Measurements from ENCODE around the gene ZNF205. TPM values are rescaled to one million over a fixed set of nuclear protein-coding genes. Genes with fewer than 3 reads are reported as not detected.
A peak's percentile ranks its signal among the peaks of the same experiment; 100 is the strongest.

Gene ZNF205
- total and polyA plus RNA-seq, 2 of the 13 experiments (the other 11 are each of a cell fraction or from before 2014, with no cell fraction given), result 5.8 to 10.2 TPM

DNA sequence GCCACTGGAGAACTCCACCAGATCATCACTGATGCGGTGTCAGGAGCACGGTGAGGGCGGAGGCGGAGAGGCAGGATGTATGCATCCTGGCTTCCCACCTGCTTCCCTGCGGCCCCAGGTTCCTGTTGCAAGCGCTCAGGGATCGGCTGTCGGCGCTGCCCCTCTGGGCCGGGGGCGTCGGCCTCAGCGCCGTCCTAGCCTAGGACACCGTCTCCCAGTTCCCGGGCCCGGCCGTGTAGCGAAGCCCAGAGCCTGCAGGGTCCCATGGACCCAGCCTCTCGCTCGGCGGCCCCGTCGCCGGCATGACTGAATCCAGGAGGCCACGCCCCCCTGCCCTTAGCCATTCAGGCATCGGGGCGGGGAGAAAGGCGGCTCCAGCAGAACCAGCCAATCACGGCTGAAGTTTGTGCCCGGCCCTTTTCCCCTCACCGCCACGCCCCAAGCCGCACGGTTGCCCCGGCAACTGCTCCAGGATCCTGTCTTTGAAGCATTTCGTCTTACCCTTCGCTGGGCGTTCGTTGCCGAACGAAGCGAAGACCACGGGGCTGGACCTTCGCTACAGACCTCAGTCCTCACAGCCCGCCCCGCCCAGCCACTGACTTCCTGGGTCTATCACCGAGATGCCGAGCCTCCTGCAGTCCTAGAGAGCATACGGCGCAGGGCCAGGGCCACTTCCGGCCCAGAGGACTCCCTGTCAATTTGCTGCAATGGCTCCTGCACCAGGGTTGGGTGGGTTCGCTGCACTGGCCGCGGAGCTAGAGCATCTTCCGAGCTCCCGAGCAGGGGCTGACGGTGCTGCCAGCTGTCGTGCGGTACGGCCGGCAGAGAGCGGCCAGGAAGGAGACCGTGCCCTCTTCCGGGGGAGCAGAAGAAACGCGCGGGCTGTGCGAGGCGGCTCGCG, 11.8 kb downstream of the ZNF205 start (continued):
- TF ChIP-seq, protein P1, sequence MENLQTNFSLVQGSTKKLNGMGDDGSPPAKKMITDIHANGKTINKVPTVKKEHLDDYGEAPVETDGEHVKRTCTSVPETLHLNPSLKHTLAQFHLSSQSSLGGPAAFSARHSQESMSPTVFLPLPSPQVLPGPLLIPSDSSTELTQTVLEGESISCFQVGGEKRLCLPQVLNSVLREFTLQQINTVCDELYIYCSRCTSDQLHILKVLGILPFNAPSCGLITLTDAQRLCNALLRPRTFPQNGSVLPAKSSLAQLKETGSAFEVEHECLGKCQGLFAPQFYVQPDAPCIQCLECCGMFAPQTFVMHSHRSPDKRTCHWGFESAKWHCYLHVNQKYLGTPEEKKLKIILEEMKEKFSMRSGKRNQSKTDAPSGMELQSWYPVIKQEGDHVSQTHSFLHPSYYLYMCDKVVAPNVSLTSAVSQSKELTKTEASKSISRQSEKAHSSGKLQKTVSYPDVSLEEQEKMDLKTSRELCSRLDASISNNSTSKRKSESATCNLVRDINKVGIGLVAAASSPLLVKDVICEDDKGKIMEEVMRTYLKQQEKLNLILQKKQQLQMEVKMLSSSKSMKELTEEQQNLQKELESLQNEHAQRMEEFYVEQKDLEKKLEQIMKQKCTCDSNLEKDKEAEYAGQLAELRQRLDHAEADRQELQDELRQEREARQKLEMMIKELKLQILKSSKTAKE (CRISPR knock-in tag; IDR thresholded peaks at IDR 0.05; ENCODE audit: borderline replicate concordance), result no peak
- TF ChIP-seq RFX3 (CRISPR knock-in tag; IDR thresholded peaks at IDR 0.05), result peak; percentile 91
- TF ChIP-seq CREM (IDR thresholded peaks at IDR 0.05), result no peak
- TF ChIP-seq CREM (CRISPR knock-in tag; IDR thresholded peaks at IDR 0.05), result no peak
- peak; percentile 59; the same call in 1 of the 2 replicates for TF ChIP-seq RBFOX2 (IDR thresholded peaks at IDR 0.05; ENCODE audit: low read depth, low read length)
- TF ChIP-seq, protein P2, sequence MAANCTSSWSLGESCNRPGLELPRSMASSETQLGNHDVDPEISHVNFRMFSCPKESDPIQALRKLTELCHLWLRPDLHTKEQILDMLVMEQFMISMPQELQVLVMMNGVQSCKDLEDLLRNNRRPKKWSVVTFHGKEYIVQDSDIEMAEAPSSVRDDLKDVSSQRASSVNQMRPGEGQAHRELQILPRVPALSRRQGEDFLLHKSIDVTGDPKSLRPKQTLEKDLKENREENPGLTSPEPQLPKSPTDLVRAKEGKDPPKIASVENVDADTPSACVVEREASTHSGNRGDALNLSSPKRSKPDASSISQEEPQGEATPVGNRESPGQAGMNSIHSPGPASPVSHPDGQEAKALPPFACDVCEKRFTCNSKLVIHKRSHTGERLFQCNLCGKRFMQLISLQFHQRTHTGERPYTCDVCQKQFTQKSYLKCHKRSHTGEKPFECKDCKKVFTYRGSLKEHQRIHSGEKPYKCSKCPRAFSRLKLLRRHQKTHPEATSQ (CRISPR knock-in tag; IDR thresholded peaks at IDR 0.05; ENCODE audit: borderline replicate concordance), result no peak
- TF ChIP-seq ZNF160 (CRISPR knock-in tag; IDR thresholded peaks at IDR 0.05), result no peak
- no peak for TF ChIP-seq ZNF484 (CRISPR knock-in tag; IDR thresholded peaks at IDR 0.05; ENCODE audit: borderline replicate concordance, low read depth)
- no peak for TF ChIP-seq GPN1 (CRISPR knock-in tag; IDR thresholded peaks at IDR 0.05; ENCODE audit: borderline replicate concordance)
- TF ChIP-seq, protein P3, sequence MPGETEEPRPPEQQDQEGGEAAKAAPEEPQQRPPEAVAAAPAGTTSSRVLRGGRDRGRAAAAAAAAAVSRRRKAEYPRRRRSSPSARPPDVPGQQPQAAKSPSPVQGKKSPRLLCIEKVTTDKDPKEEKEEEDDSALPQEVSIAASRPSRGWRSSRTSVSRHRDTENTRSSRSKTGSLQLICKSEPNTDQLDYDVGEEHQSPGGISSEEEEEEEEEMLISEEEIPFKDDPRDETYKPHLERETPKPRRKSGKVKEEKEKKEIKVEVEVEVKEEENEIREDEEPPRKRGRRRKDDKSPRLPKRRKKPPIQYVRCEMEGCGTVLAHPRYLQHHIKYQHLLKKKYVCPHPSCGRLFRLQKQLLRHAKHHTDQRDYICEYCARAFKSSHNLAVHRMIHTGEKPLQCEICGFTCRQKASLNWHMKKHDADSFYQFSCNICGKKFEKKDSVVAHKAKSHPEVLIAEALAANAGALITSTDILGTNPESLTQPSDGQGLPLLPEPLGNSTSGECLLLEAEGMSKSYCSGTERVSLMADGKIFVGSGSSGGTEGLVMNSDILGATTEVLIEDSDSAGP (CRISPR knock-in tag; IDR thresholded peaks at IDR 0.05; ENCODE audit: borderline replicate concordance), result peak; percentile 63; the same call in 1 of the 2 replicates
- TF ChIP-seq SKI (IDR thresholded peaks at IDR 0.05; ENCODE audit: partially characterized antibody), result no peak
- TF ChIP-seq, protein P4, sequence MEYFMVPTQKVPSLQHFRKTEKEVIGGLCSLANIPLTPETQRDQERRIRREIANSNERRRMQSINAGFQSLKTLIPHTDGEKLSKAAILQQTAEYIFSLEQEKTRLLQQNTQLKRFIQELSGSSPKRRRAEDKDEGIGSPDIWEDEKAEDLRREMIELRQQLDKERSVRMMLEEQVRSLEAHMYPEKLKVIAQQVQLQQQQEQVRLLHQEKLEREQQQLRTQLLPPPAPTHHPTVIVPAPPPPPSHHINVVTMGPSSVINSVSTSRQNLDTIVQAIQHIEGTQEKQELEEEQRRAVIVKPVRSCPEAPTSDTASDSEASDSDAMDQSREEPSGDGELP (IDR thresholded peaks at IDR 0.05; ENCODE audit: borderline replicate concordance, low read depth), result peak; percentile 68; the same call in 1 of the 2 replicates
- TF ChIP-seq ZNF607 (CRISPR knock-in tag; IDR thresholded peaks at IDR 0.05; ENCODE audit: borderline replicate concordance), result 0 out of 2 replicates have a peak, but pooled peaks have one; percentile 30
- no peak for TF ChIP-seq PRMT3 (CRISPR knock-in tag; IDR thresholded peaks at IDR 0.05; ENCODE audit: borderline replicate concordance, low read depth)
- TF ChIP-seq, protein P5, sequence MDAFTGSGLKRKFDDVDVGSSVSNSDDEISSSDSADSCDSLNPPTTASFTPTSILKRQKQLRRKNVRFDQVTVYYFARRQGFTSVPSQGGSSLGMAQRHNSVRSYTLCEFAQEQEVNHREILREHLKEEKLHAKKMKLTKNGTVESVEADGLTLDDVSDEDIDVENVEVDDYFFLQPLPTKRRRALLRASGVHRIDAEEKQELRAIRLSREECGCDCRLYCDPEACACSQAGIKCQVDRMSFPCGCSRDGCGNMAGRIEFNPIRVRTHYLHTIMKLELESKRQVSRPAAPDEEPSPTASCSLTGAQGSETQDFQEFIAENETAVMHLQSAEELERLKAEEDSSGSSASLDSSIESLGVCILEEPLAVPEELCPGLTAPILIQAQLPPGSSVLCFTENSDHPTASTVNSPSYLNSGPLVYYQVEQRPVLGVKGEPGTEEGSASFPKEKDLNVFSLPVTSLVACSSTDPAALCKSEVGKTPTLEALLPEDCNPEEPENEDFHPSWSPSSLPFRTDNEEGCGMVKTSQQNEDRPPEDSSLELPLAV (CRISPR knock-in tag; conservative IDR thresholded peaks at IDR 0.05; ENCODE audit: low read depth), result no peak
- TF ChIP-seq RBAK (CRISPR knock-in tag; IDR thresholded peaks at IDR 0.05), result no peak
- TF ChIP-seq SP2 (CRISPR knock-in tag; IDR thresholded peaks at IDR 0.05), result peak; percentile 62
- TF ChIP-seq, protein P6, sequence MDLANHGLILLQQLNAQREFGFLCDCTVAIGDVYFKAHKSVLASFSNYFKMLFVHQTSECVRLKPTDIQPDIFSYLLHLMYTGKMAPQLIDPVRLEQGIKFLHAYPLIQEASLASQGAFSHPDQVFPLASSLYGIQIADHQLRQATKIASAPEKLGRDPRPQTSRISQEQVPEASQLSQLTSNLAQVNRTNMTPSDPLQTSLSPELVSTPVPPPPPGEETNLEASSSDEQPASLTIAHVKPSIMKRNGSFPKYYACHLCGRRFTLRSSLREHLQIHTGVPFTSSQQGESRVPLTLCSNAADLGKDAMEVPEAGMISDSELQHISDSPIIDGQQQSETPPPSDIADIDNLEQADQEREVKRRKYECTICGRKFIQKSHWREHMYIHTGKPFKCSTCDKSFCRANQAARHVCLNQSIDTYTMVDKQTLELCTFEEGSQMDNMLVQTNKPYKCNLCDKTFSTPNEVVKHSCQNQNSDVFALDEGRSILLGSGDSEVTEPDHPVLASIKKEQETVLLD (CRISPR knock-in tag; IDR thresholded peaks at IDR 0.05; ENCODE audit: low read depth), result no peak
- TF ChIP-seq ZNF644 (CRISPR knock-in tag; IDR thresholded peaks at IDR 0.05; ENCODE audit: low read depth), result no peak

Measured in HepG2 (cell line).